Right atrium auricular region (tissue), 2 donors: Measurements from ENCODE around the gene NAE1. TPM values are rescaled to one million over a fixed set of nuclear protein-coding genes. Genes with fewer than 3 reads are reported as not detected.

Experiments used
- DNase-seq: peaks from one replicate; pipeline ENCODE4 v3.0.0-alpha.2; 2019; ENCODE audit warnings: low spot score
- H3K27ac ChIP-seq, 2 donors: fragments of 200-600 bp; sonication (generic); 1 replicate in 1 of 2; 2 replicates in 1 of 2; pipeline ENCODE4 v1.5.1; 2016 to 2019
- H3K27me3 ChIP-seq, 2 donors: fragments of 200-600 bp; sonication (generic); one replicate each; pipeline versions ENCODE4 v1.5.1 to v1.6.0; 2017 to 2019
- H3K36me3 ChIP-seq: fragments of 200-600 bp; sonication (generic); one replicate; pipeline ENCODE4 v1.5.1; 2016
- H3K4me1 ChIP-seq, 2 donors: fragments of 200-600 bp; sonication (generic); one replicate each; pipeline versions ENCODE4 v1.5.1 to v1.6.0; 2017 to 2019
- H3K4me3 ChIP-seq, 2 donors: fragments of 200-600 bp; sonication (generic); 1 replicate in 1 of 2; 2 replicates in 1 of 2; pipeline ENCODE4 v1.5.1; 2017 to 2019; ENCODE audit warnings: mild to moderate bottlenecking in 1 of 2, moderate library complexity in 1 of 2
- H3K9me3 ChIP-seq, 2 donors: fragments of 200-600 bp; sonication (generic); one replicate each; pipeline ENCODE4 v1.5.1; 2019
- CTCF ChIP-seq, 2 donors: fragments of 200-600 bp; sonication (generic); IDR thresholded peaks; one replicate each; pipeline ENCODE4 v1.5.1; 2019; ENCODE audit warnings: antibody characterized with exemption in 2 of 2
- total RNA-seq, 2 donors: library from RNA; depleted of rRNA; stranded (reverse); fragments of >200 nt; gene quantifications; one replicate each; pipeline ENCODE4 v1.1.0, GENCODE V29; 2016

NAE1 gene
- total RNA-seq, 2 donors from 2014 or later, result 25.6 to 27.3 TPM

DNA sequence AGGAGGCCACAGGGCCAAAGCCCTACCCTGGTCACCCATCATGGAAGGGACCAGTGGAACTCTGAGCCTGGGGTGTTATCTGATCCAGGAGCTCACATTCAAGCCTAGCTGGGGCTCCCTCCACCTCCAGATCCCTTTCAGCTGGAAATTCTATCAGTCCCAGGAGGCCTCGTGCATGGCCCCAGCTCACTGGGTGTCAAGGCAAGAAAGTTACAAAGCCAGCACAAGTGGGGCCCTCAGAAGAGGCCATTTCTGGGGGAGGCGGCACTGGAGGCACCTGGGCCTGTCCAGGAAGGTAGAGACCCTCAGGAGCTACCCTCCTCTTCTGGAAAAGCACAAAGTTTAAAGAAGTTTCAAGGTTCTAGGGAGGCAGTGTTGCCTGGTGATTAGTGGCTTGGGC lies 18.2 kb upstream of the NAE1 start:
- no peak for DNase-seq
- Histone ChIP-seq H3K4me1 (peaks cover 0 to 13% of the 10 kb centered on the region in 2 donors), H3K27ac (no peak overlapping the region), H3K4me3 (no peak overlapping the region), H3K36me3 (no peaks in the 10 kb centered on the region), H3K9me3 (no peaks in the 10 kb centered on the region), H3K27me3 (peaks cover 0 to 3% of the 10 kb centered on the region in 2 donors)
- no peak for TF ChIP-seq CTCF (IDR thresholded peaks at IDR 0.05)

GRCh38 chr16:66848172-66848571 lies 17.4 kb upstream of the NAE1 start:
- TF ChIP-seq CTCF (IDR thresholded peaks at IDR 0.05), result no peak
- Histone ChIP-seq H3K27ac (no peak overlapping the region), H3K9me3 (no peaks in the 10 kb centered on the region), H3K27me3 (peaks cover 0 to 3% of the 10 kb centered on the region in 2 donors), H3K36me3 (no peaks in the 10 kb centered on the region), H3K4me1 (peaks cover 0 to 14% of the 10 kb centered on the region in 2 donors), H3K4me3 (no peak overlapping the region)
- DNase-seq, result no peak

- Histone ChIP-seq H3K27me3 (peaks cover 0 to 3% of the 10 kb centered on the region in 2 donors), H3K9me3 (no peaks in the 10 kb centered on the region), H3K36me3 (no peaks in the 10 kb centered on the region), H3K4me1 (peaks cover 0 to 14% of the 10 kb centered on the region in 2 donors), H3K4me3 (no peak overlapping the region), H3K27ac (no peak overlapping the region)
- no peak for DNase-seq
- no peak for TF ChIP-seq CTCF (IDR thresholded peaks at IDR 0.05)
These were observed 16.8 kb upstream of the NAE1 start for GRCh38 chr16:66847533-66848067.

- no peak for DNase-seq
- no peaks in the 10 kb centered on the region for H3K9me3 ChIP-seq
- peaks cover 0 to 3% of the 10 kb centered on the region in 2 donors for H3K27me3 ChIP-seq
- no peak for TF ChIP-seq CTCF (IDR thresholded peaks at IDR 0.05)
- H3K4me1 ChIP-seq, result peaks cover 0 to 14% of the 10 kb centered on the region in 2 donors
- no peaks in the 10 kb centered on the region for H3K36me3 ChIP-seq
- no peak overlapping the region for H3K27ac ChIP-seq
- no peak overlapping the region for H3K4me3 ChIP-seq
These were observed 16.1 kb upstream of the NAE1 start for GRCh38 chr16:66846831-66847230.

DNA sequence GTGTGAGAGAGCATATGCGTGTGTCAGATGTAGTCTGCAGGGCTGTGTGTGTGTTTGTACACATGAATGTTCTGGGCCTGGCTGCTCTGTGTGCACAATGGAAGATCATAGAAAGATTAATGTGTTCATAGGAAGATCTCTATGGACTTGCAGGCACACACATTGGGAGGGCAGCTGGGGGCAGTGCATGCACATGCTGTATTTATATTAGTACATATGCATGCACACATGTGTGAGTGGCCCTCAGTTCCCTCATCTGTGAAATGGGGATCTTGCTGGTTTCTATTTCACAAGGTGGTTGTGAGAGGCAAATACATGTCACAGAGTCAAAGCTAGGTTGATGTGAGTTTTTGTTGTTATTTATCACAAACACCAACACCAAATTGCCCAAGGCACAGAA lies 15.5 kb upstream of the NAE1 start:
- Histone ChIP-seq H3K4me1 (peaks cover 0 to 14% of the 10 kb centered on the region in 2 donors), H3K9me3 (no peaks in the 10 kb centered on the region), H3K4me3 (no peak overlapping the region), H3K27ac (no peak overlapping the region), H3K36me3 (no peaks in the 10 kb centered on the region), H3K27me3 (peaks cover 0 to 3% of the 10 kb centered on the region in 2 donors)
- DNase-seq, result no peak
- no peak for TF ChIP-seq CTCF (IDR thresholded peaks at IDR 0.05)

GRCh38 chr16:66845791-66846221 lies 15.0 kb upstream of the NAE1 start:
- Histone ChIP-seq H3K27ac (no peak overlapping the region), H3K9me3 (no peaks in the 10 kb centered on the region), H3K4me1 (peaks cover 0 to 14% of the 10 kb centered on the region in 2 donors), H3K27me3 (peaks cover 0 to 3% of the 10 kb centered on the region in 2 donors), H3K4me3 (no peak overlapping the region), H3K36me3 (no peaks in the 10 kb centered on the region)
- TF ChIP-seq CTCF (IDR thresholded peaks at IDR 0.05), result no peak
- no peak for DNase-seq
